Kidney (tissue), 14 donors: ENCODE results near the gene TMEM266. TPM values are rescaled to one million over a fixed set of nuclear protein-coding genes. Genes with fewer than 3 reads are reported as not detected.

Source experiments
- DNase-seq, 5 donors: peaks; one replicate each; pipeline ENCODE4 v3.0.0-alpha.2; 2013 to 2020
- FAIRE-seq: peaks from 2 replicates; lab custom pipeline; 2012; peaks lifted over from hg19 to GRCh38; lab: Jason Lieb, UNC
- H3K27ac ChIP-seq, 2 donors: one replicate each; pipeline ENCODE4 v1.7.0; 2013; ENCODE audit warnings: low read depth in 2 of 2, low read length in 2 of 2, inconsistent platforms in 1 of 2
- H3K27me3 ChIP-seq: one replicate; pipeline ENCODE4 v1.7.1; 2013; ENCODE audit warnings: low read length, inconsistent platforms; ENCODE audit not compliant: control insufficient read depth, insufficient read depth
- H3K36me3 ChIP-seq, 3 donors: one replicate each; pipeline versions ENCODE4 v1.7.0 to v1.7.1; 2013; ENCODE audit warnings: low read length in 3 of 3, control low read depth in 1 of 3, inconsistent platforms in 1 of 3; ENCODE audit not compliant: insufficient read depth in 3 of 3, control insufficient read depth in 2 of 3
- H3K4me1 ChIP-seq, 3 donors: one replicate each; pipeline versions ENCODE4 v1.7.0 to v1.7.1; 2013; ENCODE audit warnings: low read length in 3 of 3, inconsistent platforms in 1 of 3, low read depth in 1 of 3; ENCODE audit not compliant: control insufficient read depth in 2 of 3, insufficient read depth in 2 of 3
- H3K4me3 ChIP-seq, 3 donors: one replicate each; pipeline versions ENCODE4 v1.7.0 to v1.8.1; 2013; ENCODE audit warnings: low read length in 3 of 3, control low read depth in 1 of 3, inconsistent platforms in 1 of 3
- H3K9ac ChIP-seq, 3 donors: one replicate each; pipeline versions ENCODE4 v1.7.0 to v1.7.1; 2013; ENCODE audit warnings: low read length in 3 of 3, control low read depth in 1 of 3, inconsistent platforms in 1 of 3
- H3K9me3 ChIP-seq, 3 donors: one replicate each; pipeline versions ENCODE4 v1.7.0 to v1.7.1; 2013; ENCODE audit warnings: low read length in 3 of 3, control low read depth in 1 of 3, inconsistent platforms in 1 of 3; ENCODE audit not compliant: control insufficient read depth in 2 of 3, insufficient read depth in 1 of 3
- CTCF ChIP-seq: IDR thresholded peaks from 3 replicates; pipeline ENCODE4 v1.5.1; 2012; ENCODE audit warnings: mild to moderate bottlenecking, moderate library complexity, borderline replicate concordance; ENCODE audit not compliant: insufficient read depth; ENCODE audit errors: extremely low read depth
- intact Hi-C: fragments of 100-400 bp; cut with DNase I; formaldehyde crosslinking; loops from one replicate; pipeline ENCODE4 v1.11.1; 2022
- polyA plus RNA-seq: library from polyadenylated mRNA; stranded (reverse); fragments of 350-450 nt; fragmentation: Illumina TruSeq; extraction: RNeasy Lipid Tissue Mini Kit (QIAGEN cat#74804); gene quantifications from one replicate; pipeline ENCODE4 v1.2.3, GENCODE V29; 2014; ENCODE audit warnings: low read depth, low replicate concordance; ENCODE audit not compliant: insufficient read depth
- total RNA-seq: library from RNA; stranded (reverse); fragmentation: NEBNext Ultra II Directional; extraction: Animal tissue kit (Norgen Biotek cat#: 25700); gene quantifications from one replicate; pipeline ENCODE4 v1.2.1, GENCODE V29; 2021
- donor health status: control.
- donor health status: control.
- donor health status: control.
- donor health status: control.
- donor health status: control.
- donor health status: DM: yes; HTN: yes; CAD: no.
- donor health status: Normal renal cell carcinoma (clear cell type).

The TMEM266 gene
- total and polyA plus RNA-seq, 2 donors from 2014 or later = 0.72 to 3.1 TPM

GRCh38 chr15:76221085-76221767, 161.4 kb downstream of the TMEM266 start:
- no peak for TF ChIP-seq CTCF
- FAIRE-seq = no peak
- peaks cover 0 to 5% (median 4%) of the 10 kb centered on the region in 3 donors for H3K36me3 ChIP-seq
- intact Hi-C loops = no loop called here
- H3K9ac ChIP-seq = no peak overlapping the region
- H3K27me3 ChIP-seq = no peaks in the 10 kb centered on the region
- no peaks in the 10 kb centered on the region for H3K9me3 ChIP-seq
- DNase-seq = no peak
- no peaks in the 10 kb centered on the region for H3K4me1 ChIP-seq
- H3K27ac ChIP-seq = no peak overlapping the region
- no peak overlapping the region for H3K4me3 ChIP-seq

GRCh38 chr15:76222159-76222558, 162.4 kb downstream of the TMEM266 start:
- Histone ChIP-seq H3K9me3 (no peaks in the 10 kb centered on the region), H3K36me3 (peaks cover 0 to 5% (median 4%) of the 10 kb centered on the region in 3 donors), H3K27me3 (no peaks in the 10 kb centered on the region), H3K4me1 (no peaks in the 10 kb centered on the region), H3K9ac (no peak overlapping the region), H3K27ac (no peak overlapping the region), H3K4me3 (no peak overlapping the region)
- no peak for DNase-seq
- no peak for TF ChIP-seq CTCF
- intact Hi-C loops = no loop called here
- peak; percentile 99 for FAIRE-seq

GRCh38 chr15:76223521-76223920, 163.7 kb downstream of the TMEM266 start:
- Histone ChIP-seq H3K4me1 (no peaks in the 10 kb centered on the region), H3K36me3 (peaks cover 0 to 5% (median 4%) of the 10 kb centered on the region in 3 donors), H3K27ac (no peak overlapping the region), H3K9ac (no peak overlapping the region), H3K4me3 (no peak overlapping the region), H3K9me3 (no peaks in the 10 kb centered on the region), H3K27me3 (no peaks in the 10 kb centered on the region)
- no peak for DNase-seq
- TF ChIP-seq CTCF = no peak
- intact Hi-C loops = no loop called here
- no peak for FAIRE-seq
